ENCODE measurements around the gene TBP.

GRCh38 chr6:170552765-170553533, 1.2 kb upstream of the TBP start, which contains the start of gene PSMB1:
- no peak for TF ChIP-seq CTCF (IDR thresholded peaks at IDR 0.05; ENCODE audit: low read length)
- no peak for TF ChIP-seq EZH2 (optimal IDR thresholded peaks at IDR 0.05; ENCODE audit: low read depth, low read length)

Measured in MM.1S (cell line).